ENCODE results near the gene PCDH20.
"Not testable (repeated sequence)": the region's sequence is repeated elsewhere in the genome, so short reads cannot be mapped to it uniquely, and the experiment has no call there.

The PCDH20 gene, protein sequence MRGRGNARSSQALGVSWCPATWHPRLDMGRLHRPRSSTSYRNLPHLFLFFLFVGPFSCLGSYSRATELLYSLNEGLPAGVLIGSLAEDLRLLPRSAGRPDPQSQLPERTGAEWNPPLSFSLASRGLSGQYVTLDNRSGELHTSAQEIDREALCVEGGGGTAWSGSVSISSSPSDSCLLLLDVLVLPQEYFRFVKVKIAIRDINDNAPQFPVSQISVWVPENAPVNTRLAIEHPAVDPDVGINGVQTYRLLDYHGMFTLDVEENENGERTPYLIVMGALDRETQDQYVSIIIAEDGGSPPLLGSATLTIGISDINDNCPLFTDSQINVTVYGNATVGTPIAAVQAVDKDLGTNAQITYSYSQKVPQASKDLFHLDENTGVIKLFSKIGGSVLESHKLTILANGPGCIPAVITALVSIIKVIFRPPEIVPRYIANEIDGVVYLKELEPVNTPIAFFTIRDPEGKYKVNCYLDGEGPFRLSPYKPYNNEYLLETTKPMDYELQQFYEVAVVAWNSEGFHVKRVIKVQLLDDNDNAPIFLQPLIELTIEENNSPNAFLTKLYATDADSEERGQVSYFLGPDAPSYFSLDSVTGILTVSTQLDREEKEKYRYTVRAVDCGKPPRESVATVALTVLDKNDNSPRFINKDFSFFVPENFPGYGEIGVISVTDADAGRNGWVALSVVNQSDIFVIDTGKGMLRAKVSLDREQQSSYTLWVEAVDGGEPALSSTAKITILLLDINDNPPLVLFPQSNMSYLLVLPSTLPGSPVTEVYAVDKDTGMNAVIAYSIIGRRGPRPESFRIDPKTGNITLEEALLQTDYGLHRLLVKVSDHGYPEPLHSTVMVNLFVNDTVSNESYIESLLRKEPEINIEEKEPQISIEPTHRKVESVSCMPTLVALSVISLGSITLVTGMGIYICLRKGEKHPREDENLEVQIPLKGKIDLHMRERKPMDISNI

DNA sequence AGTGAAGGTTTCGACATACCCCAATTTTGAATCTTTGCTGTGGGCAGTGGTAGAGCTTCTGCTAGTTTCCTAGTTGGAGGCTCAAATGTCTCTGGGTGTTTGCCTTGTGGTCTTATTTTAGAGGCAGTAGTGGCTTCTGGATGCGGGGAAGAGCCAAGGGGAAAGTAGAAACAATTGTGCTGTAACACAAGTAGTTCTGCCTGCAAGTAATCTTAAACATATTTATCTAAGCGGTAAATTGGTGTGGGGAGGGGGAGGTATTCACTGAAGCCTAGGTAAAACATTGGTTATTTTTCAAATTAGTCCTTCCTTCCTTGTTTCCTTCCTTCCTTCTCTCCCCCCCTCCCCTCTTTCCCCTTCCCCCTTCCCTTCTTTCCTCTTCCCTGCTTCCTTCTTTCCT is at the start of gene PCDH20:
Gene PCDH20, minus strand, starts transcription at position 101 of the 400 bp plus-strand sequence. CDS start 691 bp downstream, outside the sequence.
- no peak for DNase-seq

DNA sequence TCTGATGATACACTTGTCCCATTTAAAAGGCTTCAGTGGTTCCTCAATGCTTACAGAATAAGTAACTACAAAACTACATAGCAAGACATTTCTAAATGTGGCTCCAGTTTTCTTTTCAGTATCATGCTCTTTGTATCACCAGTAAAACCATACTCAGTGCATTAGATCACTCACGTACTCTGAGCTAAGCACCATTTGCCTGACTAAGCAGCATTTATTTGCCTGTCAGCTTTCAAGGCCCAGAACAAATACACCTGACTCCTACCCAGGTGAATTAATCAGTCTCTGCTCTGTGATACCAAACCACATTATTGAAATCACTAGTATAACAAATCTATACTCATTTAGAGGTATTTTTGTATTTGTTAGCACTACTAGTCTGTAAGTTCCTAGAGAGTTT is 47.4 kb upstream of the PCDH20 start:
- no peak for DNase-seq

DNA sequence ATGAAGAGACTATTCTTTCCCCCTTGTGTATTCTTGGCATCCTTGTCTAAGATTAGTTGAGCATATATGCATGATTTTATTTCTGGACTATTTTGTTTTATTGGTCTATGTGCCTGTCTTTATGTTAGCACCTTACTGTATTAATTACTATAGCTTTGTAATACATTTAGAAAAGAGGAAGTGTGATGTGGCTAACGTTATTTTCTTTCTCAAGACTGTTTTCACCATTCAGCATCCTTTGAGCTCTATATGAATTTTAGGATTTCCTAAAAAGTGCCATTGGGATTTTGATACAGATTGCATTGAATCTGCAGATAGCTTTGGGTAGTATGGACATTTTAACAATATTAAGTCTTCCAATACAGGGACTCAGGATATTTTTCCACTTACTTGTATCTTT is 37.5 kb upstream of the PCDH20 start:
- DNase-seq, result no peak

DNA sequence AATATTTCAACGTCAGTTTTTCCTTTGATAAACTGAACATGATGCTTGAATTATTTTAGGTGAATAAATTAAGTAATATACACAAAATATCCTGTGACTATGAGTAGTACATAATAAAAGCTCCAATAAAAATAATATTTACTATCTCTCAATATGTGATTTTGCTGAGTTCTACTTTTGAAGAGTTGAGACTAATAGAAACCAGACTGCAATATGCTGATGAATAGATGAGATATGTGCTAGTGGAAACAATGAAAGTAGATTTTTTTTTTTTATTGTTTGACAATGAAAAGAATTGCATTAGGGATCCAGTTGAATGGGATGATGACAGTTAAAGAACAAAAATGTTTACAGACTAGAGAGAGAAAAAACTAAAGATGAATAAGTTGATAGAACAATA is 16.4 kb upstream of the PCDH20 start:
- no peak for DNase-seq

DNA sequence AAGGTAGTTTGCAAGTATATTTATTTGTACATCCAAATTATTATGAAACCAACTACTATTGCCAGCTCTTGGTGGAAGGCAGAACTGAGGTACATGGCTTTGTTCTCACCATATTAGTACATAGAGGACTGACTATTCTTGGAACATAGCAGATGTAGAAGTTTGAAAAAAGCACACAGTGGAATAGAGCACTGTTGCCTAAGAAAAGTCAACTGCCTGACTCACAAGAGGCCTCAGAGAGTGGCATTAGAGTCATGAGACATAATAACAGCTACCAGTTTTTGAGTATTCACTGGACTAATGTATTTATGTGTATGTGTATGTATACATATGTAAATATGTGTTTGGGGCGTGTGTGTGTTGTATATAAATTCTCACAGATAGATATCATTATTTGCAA is 8.3 kb upstream of the PCDH20 start:
- DNase-seq, result no peak

DNA sequence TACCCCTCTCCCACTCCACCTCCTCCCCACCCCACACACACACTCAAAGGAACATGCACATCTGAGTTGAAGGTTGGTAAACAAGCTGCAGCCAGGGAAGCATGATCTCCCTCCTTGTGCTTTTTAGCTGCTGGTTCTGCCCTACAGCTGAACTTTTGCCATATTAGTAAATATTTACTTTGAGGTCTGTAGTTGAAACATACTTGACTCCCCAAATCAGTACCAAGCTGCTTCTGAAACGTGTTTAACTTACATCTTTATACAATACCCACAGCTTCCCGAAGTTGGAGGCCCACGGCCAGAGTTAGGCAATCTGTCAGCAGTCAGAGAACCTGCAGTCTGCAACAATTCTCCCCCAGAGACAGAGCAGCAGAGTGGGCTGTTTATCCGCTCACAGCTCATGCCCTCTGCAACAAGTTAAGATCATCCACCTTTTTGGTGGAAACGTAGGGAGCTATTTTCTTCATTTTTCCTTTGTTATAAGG is 1.5 kb upstream of the PCDH20 start:
- DNase-seq, result no peak

DNA sequence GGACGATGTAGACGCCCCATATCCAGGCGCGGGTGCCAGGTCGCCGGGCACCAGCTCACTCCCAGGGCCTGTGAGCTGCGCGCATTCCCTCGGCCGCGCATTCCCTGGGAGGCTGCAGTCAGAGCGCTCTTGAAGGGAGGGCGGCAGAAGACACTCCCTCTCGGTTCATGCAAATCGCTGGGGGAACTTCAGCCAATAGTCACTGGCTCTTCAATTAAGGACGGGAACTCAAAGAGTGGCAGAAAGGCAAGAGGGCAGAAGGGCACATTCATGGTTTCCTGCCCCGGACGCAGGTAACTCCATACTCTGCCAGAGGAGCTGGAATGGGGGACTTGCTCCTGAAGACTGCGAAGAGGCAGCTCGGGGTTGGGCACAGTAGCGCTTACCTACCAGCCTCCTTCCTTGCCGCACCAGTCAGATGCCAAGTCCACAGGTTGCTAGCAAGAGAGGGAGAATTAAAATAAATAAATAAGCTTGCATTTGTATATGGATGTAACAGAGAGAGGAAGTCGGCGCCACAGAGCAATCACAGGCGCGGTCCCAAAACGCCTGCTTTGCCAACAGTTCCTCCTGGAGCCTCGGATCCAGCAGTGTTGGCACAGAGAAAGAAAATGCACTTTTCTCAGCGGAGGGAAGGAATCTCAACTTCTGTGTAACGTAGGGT is 459 bp downstream of the PCDH20 start:
- peak; percentile 18 for DNase-seq

DNA sequence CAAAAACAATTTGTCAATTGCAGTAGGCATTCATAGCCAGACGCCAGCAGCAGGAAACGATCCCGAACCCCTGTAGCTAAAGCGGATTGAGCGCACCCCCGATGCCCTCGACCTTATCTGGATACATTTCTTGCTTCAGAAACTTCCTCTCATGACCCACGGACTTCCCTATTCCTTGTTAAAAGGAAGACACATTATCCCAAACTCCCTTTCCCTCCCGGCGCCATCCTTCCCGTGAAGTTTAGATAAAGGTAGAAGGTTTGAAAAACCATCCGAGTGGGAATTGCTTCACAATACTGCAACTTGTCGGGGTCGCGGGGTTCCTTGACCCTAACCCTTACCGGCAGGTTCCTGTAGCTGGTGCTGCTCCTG is 977 bp downstream of the PCDH20 start:
- DNase-seq, result no peak

DNA sequence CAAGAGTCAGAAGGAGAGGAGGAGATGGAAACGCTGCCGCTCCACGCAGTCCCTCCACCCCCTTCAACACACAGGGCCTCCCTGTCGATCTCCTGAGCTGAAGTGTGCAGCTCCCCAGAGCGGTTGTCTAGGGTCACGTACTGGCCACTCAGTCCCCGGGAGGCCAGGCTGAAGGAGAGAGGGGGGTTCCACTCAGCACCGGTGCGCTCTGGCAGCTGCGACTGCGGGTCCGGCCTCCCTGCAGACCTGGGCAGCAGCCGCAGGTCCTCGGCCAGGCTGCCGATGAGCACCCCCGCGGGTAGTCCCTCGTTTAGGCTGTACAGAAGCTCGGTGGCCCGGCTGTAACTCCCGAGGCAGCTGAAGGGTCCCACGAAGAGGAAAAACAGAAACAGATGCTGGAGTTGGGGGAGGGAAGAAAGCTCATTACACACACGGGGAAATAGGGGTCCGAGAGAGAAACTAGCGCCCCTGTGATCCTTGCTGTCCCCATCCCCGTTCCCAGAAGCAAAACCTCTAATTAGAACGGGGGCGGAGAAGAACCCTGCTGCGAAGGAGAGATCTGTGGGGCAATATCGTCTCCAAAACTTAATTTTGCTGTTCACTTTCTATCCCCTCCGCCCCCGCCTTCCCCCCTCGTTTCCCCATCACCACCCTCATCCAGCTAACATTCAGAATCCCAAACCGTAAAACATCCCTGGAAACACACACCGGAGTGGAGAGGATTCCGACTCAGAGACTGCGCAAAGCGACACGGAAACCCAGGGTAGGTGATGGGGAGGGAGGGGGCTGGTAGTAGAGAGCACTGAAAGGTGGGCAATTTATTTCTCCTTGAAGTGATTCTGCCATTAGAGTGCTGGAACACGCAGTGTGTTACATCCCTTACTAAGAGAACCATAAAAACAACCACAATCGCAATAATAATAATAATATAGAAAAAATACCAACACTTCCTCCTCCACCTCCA is 1.8 kb downstream of the PCDH20 start:
- no peak for DNase-seq

DNA sequence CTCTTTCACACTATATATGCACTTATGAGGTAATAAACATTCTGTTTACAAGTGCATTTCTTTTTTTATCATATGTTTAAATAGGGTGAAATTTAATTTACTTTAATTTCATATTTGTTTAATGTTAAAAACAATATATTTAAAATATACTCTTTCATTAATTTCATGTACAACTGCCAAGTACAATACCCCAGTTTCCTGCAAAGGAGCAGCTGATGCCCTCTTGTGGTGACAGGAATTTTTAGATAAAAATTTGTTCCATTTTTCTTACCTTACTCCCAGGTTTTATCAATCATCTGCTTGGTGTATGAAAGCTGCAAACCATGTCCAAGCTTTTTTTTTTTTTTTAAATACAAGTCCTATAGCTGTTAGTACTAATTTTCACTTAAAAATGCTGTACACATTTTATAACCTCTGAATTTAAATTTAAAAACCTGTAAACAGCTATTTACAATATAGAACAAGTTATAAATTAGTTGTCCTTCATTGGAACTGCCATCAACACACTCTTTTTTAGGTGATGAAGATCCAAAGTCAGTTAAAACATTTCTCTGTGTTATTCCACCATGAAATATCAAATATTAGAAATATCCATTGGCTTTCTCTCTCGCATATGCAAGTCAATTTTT is 4.9 kb downstream of the PCDH20 start:
- peak; percentile 1 for DNase-seq

DNA sequence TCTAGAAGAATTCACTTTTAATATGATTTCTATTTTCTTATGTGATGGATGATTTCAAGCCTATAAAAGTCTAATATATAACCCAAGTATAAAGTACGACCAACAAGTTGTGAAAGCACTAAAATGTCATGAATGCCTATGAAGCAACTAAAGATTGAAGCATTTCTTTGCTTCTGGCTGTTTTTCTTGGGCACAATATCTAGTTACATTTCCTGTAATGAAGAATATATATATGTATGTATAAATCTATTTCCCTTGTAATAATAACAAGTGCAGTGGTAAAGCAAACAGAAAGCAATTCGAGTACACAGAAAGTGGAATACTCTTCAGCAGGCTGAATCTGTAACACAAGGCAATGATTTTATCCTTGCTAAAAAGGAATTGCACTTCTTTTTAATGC is 5.4 kb downstream of the PCDH20 start:
- no peak for DNase-seq

DNA sequence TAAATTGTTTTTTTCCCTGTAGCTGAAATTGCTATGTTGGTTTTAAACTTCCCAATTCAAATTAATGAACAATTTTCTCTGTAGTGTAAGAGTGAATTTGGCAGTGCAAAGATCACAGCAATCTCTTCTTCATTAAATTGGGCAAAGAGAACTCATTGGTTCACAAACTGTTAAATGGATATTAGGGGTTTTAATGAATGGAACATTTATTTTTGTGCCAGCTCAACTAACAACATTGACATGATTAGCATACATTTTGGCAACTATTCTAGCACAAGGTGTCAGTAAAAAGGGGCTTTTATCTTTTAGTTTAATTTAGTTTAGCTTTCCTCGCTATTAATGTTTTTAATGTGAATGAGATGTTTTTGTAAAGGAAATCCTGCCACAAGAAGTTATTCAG is 7.1 kb downstream of the PCDH20 start:
- DNase-seq, result no peak

DNA sequence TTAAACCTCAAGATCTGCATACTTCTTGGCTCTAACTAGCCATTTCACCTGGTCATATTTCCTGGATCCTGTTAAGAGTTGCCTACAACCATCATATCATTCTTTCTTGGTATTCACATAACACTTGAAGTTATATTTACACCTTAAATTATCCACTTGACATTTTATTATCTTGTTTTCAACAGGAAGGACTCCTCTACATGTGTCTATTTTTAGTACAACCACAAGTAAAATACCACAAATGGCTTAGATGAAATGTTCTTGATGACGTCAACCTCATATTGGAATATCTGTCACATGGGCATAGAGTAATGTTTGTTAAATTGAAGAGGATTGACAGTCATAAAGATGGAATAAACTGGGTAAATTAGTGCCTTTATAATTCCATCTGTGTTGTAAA is 9.4 kb downstream of the PCDH20 start:
- no peak for DNase-seq

DNA sequence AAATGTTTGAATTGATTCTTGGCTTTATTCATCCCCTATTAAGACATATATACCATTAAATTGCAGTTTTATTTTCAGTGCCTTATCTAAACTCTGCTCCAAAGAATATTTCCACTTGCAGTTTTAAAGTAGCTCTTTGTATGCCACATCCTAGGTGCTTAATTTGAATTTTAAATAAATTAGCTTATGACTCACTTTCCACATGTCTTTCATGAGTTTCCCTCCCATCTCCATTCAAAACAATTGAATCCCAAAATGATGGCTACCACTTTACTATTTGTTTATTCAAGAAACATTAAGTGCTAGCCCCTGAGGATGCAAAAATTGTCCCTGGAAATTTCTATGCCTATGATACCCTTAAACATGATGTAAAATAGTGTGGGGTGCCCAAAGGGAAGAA is 19.5 kb downstream of the PCDH20 start:
- no peak for DNase-seq

DNA sequence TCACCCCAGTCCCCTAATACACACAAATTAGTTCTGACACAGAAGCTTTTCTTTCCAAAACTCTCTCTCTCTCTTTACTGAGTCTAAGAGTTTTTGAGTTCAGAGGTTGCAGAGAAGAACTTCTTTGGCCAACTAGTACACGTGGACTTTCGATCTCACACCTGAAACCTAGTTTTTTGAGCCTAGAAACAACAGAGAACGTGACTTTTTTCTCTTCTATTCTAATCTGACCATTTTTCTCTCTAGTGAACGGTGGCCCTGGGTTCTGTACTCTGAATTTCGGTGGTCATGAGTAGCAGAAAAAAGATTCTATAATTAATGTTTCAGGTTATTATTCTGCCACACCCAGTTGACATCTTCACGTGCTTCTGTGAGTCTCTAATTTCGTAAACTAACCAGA is 24.2 kb downstream of the PCDH20 start:
- DNase-seq, result no peak

DNA sequence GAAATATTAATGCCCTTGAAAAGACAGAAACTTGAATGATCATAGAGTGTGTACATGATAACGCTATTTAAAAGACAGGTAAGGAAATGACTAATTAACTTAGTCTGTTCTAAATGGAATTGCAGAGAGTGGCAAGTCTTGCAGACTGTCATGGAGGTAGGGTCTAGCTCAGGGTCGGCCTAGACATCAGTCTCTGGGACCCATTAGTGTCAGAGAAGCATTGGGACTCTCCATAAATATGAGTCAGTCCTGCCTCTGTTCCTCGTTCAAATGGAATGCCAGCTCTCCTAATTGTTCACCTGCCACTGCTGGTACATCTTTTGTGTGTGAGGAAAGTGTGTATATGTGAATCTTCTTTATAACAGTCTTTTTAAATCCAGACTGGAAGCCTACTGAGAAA is 28.0 kb downstream of the PCDH20 start:
- DNase-seq, result no peak

DNA sequence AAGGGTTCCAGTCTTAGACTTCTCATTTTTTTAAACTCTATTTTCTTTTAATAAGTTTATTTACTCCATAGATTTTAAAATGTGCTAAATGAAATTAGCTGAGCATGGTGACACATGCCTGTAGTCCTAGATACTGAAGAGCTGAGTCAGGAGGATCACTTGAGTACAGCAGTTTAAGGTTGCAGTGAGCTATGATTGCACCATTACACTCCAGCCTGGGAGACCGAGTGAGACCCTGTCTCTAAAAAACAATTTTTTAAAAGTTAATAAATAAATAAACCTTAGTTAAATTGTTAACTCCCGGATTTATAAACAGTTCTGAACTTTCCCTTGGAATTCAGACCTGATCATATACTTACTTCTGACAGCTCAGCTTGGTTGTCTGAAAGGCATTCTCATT is 32.5 kb downstream of the PCDH20 start:
- no peak for DNase-seq

DNA sequence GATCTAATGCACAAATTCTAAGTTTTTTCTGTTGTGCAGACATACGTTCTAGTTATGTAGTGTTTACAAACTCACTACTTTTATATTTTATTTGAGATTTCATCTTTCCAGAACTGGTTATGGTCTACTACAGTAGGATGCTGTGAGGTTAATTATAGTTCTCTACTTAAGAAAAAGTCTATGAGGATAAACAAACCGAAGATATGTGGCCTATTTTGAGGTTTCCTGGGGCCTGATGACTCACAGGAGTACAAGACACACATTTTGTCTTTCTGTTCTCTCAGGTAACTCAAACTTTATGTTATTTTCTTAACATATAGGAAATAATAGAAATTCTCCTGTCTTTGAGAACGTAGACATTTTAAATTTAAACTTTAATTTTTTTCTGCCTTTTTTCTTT is 45.1 kb downstream of the PCDH20 start:
- DNase-seq, result no peak

DNA sequence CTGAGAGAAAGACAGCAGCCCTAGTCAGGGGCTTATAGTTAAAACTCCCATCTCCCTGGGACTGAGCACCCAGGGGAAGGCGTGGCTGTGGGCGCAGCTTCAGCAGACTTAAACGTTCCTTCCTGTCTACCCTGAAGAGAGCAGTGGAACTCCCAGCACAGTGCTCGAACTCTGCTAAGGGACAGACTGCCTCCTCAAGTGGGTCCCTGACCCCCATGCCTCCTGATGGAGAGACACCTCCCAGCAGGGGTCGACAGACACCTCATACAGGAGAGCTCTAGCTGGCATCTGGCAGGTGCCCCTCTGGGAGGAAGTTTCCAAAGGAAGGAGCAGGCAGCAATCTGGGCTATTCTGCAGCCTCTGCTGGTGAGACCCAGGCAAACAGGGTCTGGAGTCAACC is 51.0 kb downstream of the PCDH20 start:
- not testable (repeated sequence) for DNase-seq

DNA sequence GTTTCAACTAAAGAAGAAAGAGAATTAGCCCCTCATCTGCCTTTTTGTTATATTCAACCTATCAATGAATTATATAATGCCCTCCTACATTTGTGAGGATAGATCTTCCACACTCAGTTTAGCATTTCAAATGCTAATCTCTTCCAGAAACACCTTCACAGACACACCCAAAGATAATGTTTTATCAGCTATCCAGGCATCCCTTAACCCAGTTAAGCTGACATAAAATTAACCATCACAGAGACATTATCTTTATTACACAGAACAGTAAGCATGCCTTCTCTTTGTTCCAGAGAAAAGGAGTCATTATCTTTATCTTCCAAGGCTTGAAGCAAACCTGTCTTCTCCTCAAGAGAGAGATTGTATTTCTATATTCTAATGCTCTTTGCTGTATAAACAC is 53.1 kb downstream of the PCDH20 start:
- DNase-seq, result no peak
